ENCODE measurements around the gene ANKFN1. TPM values are rescaled to one million over a fixed set of nuclear protein-coding genes. Genes with fewer than 3 reads are reported as not detected.

Gene ANKFN1
- polyA plus RNA-seq, 1 experiment, result 0.04 TPM

DNA sequence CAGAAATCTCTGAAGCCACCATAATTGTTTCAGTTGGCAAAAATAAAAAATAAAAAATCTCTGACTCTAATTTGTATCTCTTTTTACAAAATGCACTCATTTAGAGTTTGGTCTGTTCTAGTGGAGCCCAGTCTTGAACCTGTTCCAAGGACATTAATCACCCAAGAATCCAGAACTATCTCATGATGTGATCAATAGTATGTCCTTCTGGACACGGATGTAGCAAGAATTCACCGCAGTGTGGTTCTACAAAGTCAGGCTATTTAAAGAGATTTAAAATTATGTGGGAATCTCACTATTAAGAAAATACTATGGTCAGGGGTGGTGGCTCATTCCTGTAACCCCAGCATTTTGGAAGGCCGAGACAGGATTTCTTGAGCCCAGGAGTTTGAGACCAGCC, 21.8 kb upstream of the ANKFN1 start:
- TF ChIP-seq, protein P1, sequence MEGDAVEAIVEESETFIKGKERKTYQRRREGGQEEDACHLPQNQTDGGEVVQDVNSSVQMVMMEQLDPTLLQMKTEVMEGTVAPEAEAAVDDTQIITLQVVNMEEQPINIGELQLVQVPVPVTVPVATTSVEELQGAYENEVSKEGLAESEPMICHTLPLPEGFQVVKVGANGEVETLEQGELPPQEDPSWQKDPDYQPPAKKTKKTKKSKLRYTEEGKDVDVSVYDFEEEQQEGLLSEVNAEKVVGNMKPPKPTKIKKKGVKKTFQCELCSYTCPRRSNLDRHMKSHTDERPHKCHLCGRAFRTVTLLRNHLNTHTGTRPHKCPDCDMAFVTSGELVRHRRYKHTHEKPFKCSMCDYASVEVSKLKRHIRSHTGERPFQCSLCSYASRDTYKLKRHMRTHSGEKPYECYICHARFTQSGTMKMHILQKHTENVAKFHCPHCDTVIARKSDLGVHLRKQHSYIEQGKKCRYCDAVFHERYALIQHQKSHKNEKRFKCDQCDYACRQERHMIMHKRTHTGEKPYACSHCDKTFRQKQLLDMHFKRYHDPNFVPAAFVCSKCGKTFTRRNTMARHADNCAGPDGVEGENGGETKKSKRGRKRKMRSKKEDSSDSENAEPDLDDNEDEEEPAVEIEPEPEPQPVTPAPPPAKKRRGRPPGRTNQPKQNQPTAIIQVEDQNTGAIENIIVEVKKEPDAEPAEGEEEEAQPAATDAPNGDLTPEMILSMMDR (IDR thresholded peaks at IDR 0.05; ENCODE audit: low read depth, low read length), result no peak
- H3K27ac ChIP-seq (ENCODE audit: low read depth, low read length), result no peak overlapping the region
- ChIA-PET POLR2A (no interaction called here), CTCF (interaction anchor here (0.9 to 1.0 kb wide), 3 partner anchors 188 to 648 kb away, joined by 3 to 6 read pairs (median 4); no protein-coding TSS in a partner anchor)
- no peaks in the 10 kb centered on the region for H3K27me3 ChIP-seq (ENCODE audit: control insufficient read depth, insufficient read depth, low read length)
- DNase-seq (ENCODE audit: low read depth, low spot score), result no peak
- no peaks in the 10 kb centered on the region for H3K9me3 ChIP-seq (ENCODE audit: control insufficient read depth, insufficient read depth, low read length)
- no peak overlapping the region for H3K4me3 ChIP-seq (ENCODE audit: low read depth, low read length)

DNA sequence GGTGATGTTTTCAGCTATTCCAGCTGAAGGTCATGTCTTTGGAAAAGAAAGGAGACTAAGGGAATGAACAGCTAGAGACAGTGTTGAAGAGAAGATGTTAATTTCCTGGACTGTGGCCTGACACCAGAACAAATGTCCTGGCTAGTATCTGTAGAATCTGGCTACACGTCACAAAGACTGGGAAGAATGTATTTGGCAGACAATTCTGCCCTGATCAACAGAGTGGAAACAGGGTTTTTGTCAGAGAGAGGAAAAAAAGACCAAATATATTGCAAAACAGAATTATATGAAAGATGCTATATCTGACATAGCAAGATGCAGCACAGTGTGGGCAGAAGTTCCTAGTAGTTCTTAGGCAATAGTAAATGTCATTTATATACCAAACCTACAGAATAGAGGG, 17.0 kb upstream of the ANKFN1 start:
- no peak for DNase-seq (ENCODE audit: low read depth, low spot score)
- ChIA-PET CTCF (no interaction called here), POLR2A (no interaction called here)
- Histone ChIP-seq H3K27ac (ENCODE audit: low read depth, low read length) (no peak overlapping the region), H3K27me3 (ENCODE audit: control insufficient read depth, insufficient read depth, low read length) (no peaks in the 10 kb centered on the region), H3K4me3 (ENCODE audit: low read depth, low read length) (no peak overlapping the region), H3K9me3 (ENCODE audit: control insufficient read depth, insufficient read depth, low read length) (no peaks in the 10 kb centered on the region)
- TF ChIP-seq, protein P1 (IDR thresholded peaks at IDR 0.05; ENCODE audit: low read depth, low read length), result no peak

DNA sequence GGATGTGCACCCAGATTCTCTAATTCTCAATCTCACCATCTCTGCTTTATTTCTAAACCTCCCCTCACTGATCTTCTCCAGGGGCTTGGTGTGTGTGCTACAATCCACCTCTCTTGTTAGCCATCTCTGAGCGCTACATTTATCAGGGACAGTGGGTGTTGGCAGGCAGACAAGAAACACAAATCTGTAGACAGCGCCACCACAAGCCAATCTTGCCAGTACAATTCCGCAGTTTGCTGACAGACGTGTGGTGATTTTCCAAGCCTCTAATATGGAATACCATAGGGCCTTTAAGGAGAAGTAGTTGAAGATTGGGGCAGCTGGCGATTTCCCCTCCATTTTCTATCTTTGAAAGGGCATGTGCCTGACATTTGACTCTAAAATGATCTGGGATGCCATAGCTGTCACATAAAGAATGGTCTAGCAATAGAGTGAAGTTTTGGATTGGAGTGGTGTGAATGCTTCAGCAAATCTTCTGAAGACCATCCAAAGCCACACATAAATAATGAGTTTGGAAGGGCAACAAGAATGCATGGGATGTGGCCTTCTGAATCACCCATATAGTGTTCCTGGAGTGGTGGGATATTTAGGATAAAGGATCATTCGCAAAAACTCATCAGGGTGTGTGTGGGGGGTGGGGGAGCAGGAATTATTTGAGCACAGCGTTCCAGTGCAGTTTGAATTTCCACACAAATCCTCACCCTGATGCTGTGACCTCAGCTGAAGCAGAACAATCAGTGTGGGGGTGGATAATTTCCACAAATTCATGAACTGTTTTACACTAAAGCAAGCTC, 12.0 kb upstream of the ANKFN1 start:
- no peak overlapping the region for H3K4me3 ChIP-seq (ENCODE audit: low read depth, low read length)
- DNase-seq (ENCODE audit: low read depth, low spot score), result no peak
- TF ChIP-seq, protein P1 (IDR thresholded peaks at IDR 0.05; ENCODE audit: low read depth, low read length), result no peak
- H3K27ac ChIP-seq (ENCODE audit: low read depth, low read length), result no peak overlapping the region
- no peaks in the 10 kb centered on the region for H3K9me3 ChIP-seq (ENCODE audit: control insufficient read depth, insufficient read depth, low read length)
- ChIA-PET POLR2A (interaction anchor here (1.6 kb wide), 1 partner anchor 24 kb away, joined by 6 read pairs; no protein-coding TSS in a partner anchor), CTCF (no interaction called here)
- no peaks in the 10 kb centered on the region for H3K27me3 ChIP-seq (ENCODE audit: control insufficient read depth, insufficient read depth, low read length)

DNA sequence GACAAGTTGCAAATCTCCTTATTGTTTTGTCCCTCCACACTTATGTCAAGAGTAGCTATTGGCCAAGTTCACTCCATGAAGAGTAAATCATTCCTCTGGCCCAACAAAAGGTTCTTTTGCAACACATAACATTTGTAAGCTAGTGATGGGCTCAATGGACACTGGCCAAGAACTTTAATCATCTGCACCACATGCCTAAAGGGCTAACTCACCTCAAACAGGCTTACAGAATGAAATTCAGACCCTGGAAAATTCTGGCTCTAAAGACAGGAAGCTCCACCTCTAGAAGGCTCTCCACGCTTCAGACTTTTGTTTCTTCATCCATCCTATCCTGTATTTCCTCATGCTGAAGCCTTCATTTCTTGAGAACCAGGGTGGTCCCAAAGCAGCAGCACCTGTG, 10.9 kb upstream of the ANKFN1 start:
- Histone ChIP-seq H3K27me3 (ENCODE audit: control insufficient read depth, insufficient read depth, low read length) (no peaks in the 10 kb centered on the region), H3K4me3 (ENCODE audit: low read depth, low read length) (no peak overlapping the region), H3K27ac (ENCODE audit: low read depth, low read length) (peak overlapping the region; percentile 33), H3K9me3 (ENCODE audit: control insufficient read depth, insufficient read depth, low read length) (no peaks in the 10 kb centered on the region)
- POLR2A ChIA-PET, result interaction anchor here (0.7 to 1.6 kb wide), 4 partner anchors 21 to 432 kb away, joined by 3 to 8 read pairs (median 6); no protein-coding TSS in a partner anchor
- DNase-seq (ENCODE audit: low read depth, low spot score), result peak; percentile 82
- CTCF ChIA-PET, result interaction anchor here (0.6 kb wide), 1 partner anchor 52 kb away, joined by 7 read pairs; no protein-coding TSS in a partner anchor
- TF ChIP-seq, protein P1 (IDR thresholded peaks at IDR 0.05; ENCODE audit: low read depth, low read length), result no peak

DNA sequence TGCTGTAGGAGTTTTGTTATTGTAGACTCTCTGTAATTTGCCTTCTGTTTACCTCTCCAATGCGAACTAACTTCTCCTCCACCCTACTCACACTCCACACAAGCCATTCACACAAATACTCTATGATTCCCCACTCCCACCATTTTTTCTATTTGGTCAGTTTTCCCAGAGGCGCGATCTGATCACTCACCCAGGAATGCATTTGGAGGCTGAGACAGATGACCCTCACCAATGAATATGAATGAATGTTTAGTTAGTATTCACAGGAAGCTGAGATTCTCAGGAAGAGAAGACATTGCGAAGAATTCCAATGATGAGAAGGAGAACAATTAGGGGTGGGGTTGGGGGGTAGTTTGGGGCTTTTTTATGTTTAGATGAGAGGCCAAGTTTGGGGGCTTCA, 10.5 kb upstream of the ANKFN1 start:
- Histone ChIP-seq H3K27ac (ENCODE audit: low read depth, low read length) (peak overlapping the region; percentile 33), H3K27me3 (ENCODE audit: control insufficient read depth, insufficient read depth, low read length) (no peaks in the 10 kb centered on the region), H3K4me3 (ENCODE audit: low read depth, low read length) (no peak overlapping the region), H3K9me3 (ENCODE audit: control insufficient read depth, insufficient read depth, low read length) (no peaks in the 10 kb centered on the region)
- ChIA-PET CTCF (interaction anchor here (0.6 kb wide), 1 partner anchor 52 kb away, joined by 7 read pairs; no protein-coding TSS in a partner anchor), POLR2A (interaction anchor here (0.9 to 1.1 kb wide), 2 partner anchors 21 to 43 kb away, joined by 3 to 5 read pairs; no protein-coding TSS in a partner anchor)
- TF ChIP-seq, protein P1 (IDR thresholded peaks at IDR 0.05; ENCODE audit: low read depth, low read length), result no peak
- DNase-seq (ENCODE audit: low read depth, low spot score), result no peak

Data from AG04450 (cell line).